Fibroblast of skin of right quadriceps (primary cell): Measurements from ENCODE around the gene ABHD17A.

ENCODE experiments used
- DNase-seq: peaks from one replicate; pipeline ENCODE4 v3.0.0-alpha.2; 2013

The ABHD17A gene

GRCh38 chr19:1832046-1832663, 53.1 kb downstream of the ABHD17A start:
- no peak for DNase-seq

GRCh38 chr19:1830978-1831377, 54.3 kb downstream of the ABHD17A start:
- DNase-seq, result no peak

GRCh38 chr19:1830568-1830967, 54.7 kb downstream of the ABHD17A start:
- no peak for DNase-seq

- DNase-seq, result no peak
Measured at GRCh38 chr19:1829958-1830357, 55.3 kb downstream of the ABHD17A start.

GRCh38 chr19:1828279-1829238, 56.7 kb downstream of the ABHD17A start:
- no peak for DNase-seq

- no peak for DNase-seq
Measured at GRCh38 chr19:1827566-1828278, 57.6 kb downstream of the ABHD17A start.
